ENCODE measurements around the gene ITIH1. TPM values are rescaled to one million over a fixed set of nuclear protein-coding genes. Genes with fewer than 3 reads are reported as not detected.
A peak's percentile ranks its signal among the peaks of the same experiment; 100 is the strongest.

The ITIH1 gene
- total RNA-seq, 6 experiments from 2014 or later, result 376 to 1,846 (median 1,201) TPM

DNA sequence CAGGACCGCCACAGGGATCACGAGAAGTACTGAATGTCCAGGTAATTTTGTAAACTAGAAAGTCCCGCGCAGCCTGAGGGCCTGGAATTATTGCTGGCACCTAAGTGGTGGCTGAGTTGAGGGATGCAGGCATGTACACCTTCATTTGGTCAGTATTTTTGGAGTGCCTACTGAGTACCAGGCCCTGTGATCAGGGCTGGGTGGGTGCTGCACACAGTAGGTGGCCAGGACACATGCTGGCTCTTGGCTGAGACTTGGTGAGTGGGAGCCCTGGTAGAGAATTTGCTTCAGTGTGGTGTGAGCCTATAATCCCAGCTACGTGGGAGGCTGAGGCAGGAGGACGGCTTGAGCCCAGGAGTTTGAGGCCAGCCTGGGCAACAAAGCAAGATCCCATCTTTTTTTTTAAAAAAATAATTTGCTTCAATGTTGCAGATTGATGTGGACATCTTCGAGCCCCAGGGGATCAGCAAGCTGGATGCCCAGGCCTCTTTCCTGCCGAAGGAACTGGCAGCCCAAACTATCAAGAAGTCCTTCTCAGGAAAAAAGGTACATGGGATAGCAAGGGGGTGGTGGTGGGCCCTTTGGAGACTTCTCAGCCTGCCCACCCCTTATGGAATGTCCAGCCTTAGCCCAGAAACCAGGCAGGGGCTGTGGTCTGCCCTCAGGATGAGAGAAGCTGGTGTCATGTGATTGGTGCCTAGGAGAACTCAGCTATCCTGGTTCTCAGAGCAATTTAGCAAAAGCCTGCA lies 2.6 kb downstream of the ITIH1 start:
- no peak for TF ChIP-seq POLR2A (IDR thresholded peaks at IDR 0.05)
- TF ChIP-seq, protein P1, sequence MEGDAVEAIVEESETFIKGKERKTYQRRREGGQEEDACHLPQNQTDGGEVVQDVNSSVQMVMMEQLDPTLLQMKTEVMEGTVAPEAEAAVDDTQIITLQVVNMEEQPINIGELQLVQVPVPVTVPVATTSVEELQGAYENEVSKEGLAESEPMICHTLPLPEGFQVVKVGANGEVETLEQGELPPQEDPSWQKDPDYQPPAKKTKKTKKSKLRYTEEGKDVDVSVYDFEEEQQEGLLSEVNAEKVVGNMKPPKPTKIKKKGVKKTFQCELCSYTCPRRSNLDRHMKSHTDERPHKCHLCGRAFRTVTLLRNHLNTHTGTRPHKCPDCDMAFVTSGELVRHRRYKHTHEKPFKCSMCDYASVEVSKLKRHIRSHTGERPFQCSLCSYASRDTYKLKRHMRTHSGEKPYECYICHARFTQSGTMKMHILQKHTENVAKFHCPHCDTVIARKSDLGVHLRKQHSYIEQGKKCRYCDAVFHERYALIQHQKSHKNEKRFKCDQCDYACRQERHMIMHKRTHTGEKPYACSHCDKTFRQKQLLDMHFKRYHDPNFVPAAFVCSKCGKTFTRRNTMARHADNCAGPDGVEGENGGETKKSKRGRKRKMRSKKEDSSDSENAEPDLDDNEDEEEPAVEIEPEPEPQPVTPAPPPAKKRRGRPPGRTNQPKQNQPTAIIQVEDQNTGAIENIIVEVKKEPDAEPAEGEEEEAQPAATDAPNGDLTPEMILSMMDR (IDR thresholded peaks at IDR 0.05), result no peak
- ATAC-seq (no peak), DNase-seq (peak in 1 of 3 donors; percentile 35)
- H3K27me3 ChIP-seq, result no peaks in the 10 kb centered on the region
- peaks cover 0 to 39% (median 16%) of the 10 kb centered on the region in 4 donors for H3K36me3 ChIP-seq
- H3K9me3 ChIP-seq, result no peaks in the 10 kb centered on the region
- H3K27ac ChIP-seq, result peak overlapping the region; percentile 70 to 95 (median 86)
- peaks cover 0 to 61% (median 24%) of the 10 kb centered on the region in 4 donors for H3K4me1 ChIP-seq
- intact Hi-C loops (cut with DNase I), result no loop called here
- WGBS (ENCODE audit: insufficient coverage, low coverage, low lambda C conversion rate, missing lambda C conversion rate), result 64% methylated on average over 4 of the region's 8 CpGs
- H3K4me3 ChIP-seq, result peak overlapping the region; percentile 55 to 73 (median 56)

GRCh38 chr3:52781741-52782140 lies 4.3 kb downstream of the ITIH1 start:
- peak in 2 of 3 donors; percentile 11 to 26 for DNase-seq
- intact Hi-C loops (cut with DNase I), result no loop called here
- H3K4me3 ChIP-seq, result no peak overlapping the region
- 25% methylated on average over 13 of the region's 13 CpGs for WGBS (ENCODE audit: insufficient coverage, low coverage, low lambda C conversion rate, missing lambda C conversion rate)
- ATAC-seq, result peak in 1 of 4 donors; percentile 1
- H3K27me3 ChIP-seq, result no peaks in the 10 kb centered on the region
- peaks cover 0 to 51% (median 17%) of the 10 kb centered on the region in 4 donors for H3K36me3 ChIP-seq
- H3K4me1 ChIP-seq, result peaks cover 0 to 63% (median 28%) of the 10 kb centered on the region in 4 donors
- peak overlapping the region in 1 of 3 donors; percentile 51 for H3K27ac ChIP-seq
- TF ChIP-seq POLR2A (IDR thresholded peaks at IDR 0.05), result no peak
- no peaks in the 10 kb centered on the region for H3K9me3 ChIP-seq

- intact Hi-C loops (cut with DNase I), result no loop called here
- no peak for ATAC-seq
- H3K27me3 ChIP-seq, result no peaks in the 10 kb centered on the region
- peaks cover 0 to 52% (median 17%) of the 10 kb centered on the region in 4 donors for H3K36me3 ChIP-seq
- peak overlapping the region in 1 of 3 donors; percentile 51 for H3K27ac ChIP-seq
- 81% methylated on average over 4 of the region's 12 CpGs for WGBS (ENCODE audit: insufficient coverage, low coverage, low lambda C conversion rate, missing lambda C conversion rate)
- H3K4me1 ChIP-seq, result peaks cover 0 to 69% (median 31%) of the 10 kb centered on the region in 4 donors
- H3K4me3 ChIP-seq, result no peak overlapping the region
- DNase-seq, result peak in 2 of 3 donors; percentile 22 to 40
- H3K9me3 ChIP-seq, result no peaks in the 10 kb centered on the region
- no peak for TF ChIP-seq POLR2A (IDR thresholded peaks at IDR 0.05)
- TF ChIP-seq, protein P1 (IDR thresholded peaks at IDR 0.05), result no peak
Observed at GRCh38 chr3:52782412-52783210, 5.2 kb downstream of the ITIH1 start.

- H3K4me3 ChIP-seq, result no peak overlapping the region
- 52% methylated on average over 3 of the region's 3 CpGs for WGBS (ENCODE audit: insufficient coverage, low coverage, low lambda C conversion rate, missing lambda C conversion rate)
- TF ChIP-seq POLR2A (IDR thresholded peaks at IDR 0.05), result no peak
- TF ChIP-seq, protein P1 (IDR thresholded peaks at IDR 0.05), result no peak
- peaks cover 0 to 57% (median 18%) of the 10 kb centered on the region in 4 donors for H3K36me3 ChIP-seq
- peaks cover 0 to 74% (median 33%) of the 10 kb centered on the region in 4 donors for H3K4me1 ChIP-seq
- DNase-seq (no peak), ATAC-seq (no peak)
- no peak overlapping the region for H3K27ac ChIP-seq
- intact Hi-C loops (cut with DNase I), result no loop called here
- H3K9me3 ChIP-seq, result no peaks in the 10 kb centered on the region
- no peaks in the 10 kb centered on the region for H3K27me3 ChIP-seq
Observed at GRCh38 chr3:52783211-52783555, 5.8 kb downstream of the ITIH1 start.

Measured in right lobe of liver (tissue), 6 donors.